ENCODE results near the gene PTPRD. TPM values are rescaled to one million over a fixed set of nuclear protein-coding genes. Genes with fewer than 3 reads are reported as not detected.

PTPRD gene
- total RNA-seq, 1 experiment from 2014 or later: not detected

DNA sequence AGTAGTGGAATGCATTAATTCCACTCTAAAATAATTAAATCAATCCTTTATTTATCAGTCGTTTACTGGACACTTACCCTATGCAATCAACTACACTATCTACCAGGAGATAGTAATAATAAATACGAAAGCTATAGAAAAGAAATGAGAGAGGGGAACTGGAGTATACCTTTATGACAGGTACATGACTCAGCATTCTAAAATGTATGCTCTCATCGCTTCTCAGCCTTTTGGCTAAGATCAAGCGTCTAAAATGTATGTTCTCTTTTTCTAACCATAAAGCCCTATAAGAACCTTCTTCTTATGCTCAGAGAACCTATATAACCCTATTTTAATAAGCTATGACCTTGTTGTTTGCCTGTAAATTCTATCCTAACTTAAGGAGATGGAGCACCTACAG, 2059.4 kb downstream of the PTPRD start:
- in situ Hi-C loops (cut with HindIII; ENCODE audit: low pct_unique_long_range_greater_than_20kb, low sequenced_read_pairs): no loop called here
- no peak for ATAC-seq
- Histone ChIP-seq H3K4me1 (ENCODE audit: control insufficient read depth, insufficient read depth, low read length) (no peaks in the 10 kb centered on the region), H3K27me3 (ENCODE audit: control insufficient read depth, insufficient read depth, low read length) (no peaks in the 10 kb centered on the region), H3K36me3 (ENCODE audit: control insufficient read depth, insufficient read depth, low read length) (no peaks in the 10 kb centered on the region), H3K27ac (ENCODE audit: low read length) (no peak overlapping the region), H3K9me3 (ENCODE audit: control insufficient read depth, insufficient read depth, low read depth, low read length) (no peaks in the 10 kb centered on the region), H3K4me3 (ENCODE audit: low read depth in 2 of 2, low read length in 2 of 2) (no peak overlapping the region)
- ChIA-PET CTCF (no interaction called here), POLR2A (no interaction called here)
- DNase-seq (ENCODE audit: low read depth, low spot score): no peak
- TF ChIP-seq, protein P1, sequence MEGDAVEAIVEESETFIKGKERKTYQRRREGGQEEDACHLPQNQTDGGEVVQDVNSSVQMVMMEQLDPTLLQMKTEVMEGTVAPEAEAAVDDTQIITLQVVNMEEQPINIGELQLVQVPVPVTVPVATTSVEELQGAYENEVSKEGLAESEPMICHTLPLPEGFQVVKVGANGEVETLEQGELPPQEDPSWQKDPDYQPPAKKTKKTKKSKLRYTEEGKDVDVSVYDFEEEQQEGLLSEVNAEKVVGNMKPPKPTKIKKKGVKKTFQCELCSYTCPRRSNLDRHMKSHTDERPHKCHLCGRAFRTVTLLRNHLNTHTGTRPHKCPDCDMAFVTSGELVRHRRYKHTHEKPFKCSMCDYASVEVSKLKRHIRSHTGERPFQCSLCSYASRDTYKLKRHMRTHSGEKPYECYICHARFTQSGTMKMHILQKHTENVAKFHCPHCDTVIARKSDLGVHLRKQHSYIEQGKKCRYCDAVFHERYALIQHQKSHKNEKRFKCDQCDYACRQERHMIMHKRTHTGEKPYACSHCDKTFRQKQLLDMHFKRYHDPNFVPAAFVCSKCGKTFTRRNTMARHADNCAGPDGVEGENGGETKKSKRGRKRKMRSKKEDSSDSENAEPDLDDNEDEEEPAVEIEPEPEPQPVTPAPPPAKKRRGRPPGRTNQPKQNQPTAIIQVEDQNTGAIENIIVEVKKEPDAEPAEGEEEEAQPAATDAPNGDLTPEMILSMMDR (IDR thresholded peaks at IDR 0.05): no peak
- TF ChIP-seq POLR2AphosphoS5 (IDR thresholded peaks at IDR 0.05; ENCODE audit: low read depth, low read length) (no peak), SIN3A (IDR thresholded peaks at IDR 0.05; ENCODE audit: borderline replicate concordance, insufficient read depth, low read depth, low read length) (no peak), TCF7L2 (IDR thresholded peaks at IDR 0.05; ENCODE audit: low read depth, low read length) (no peak)
- TF ChIP-seq, protein P2, sequence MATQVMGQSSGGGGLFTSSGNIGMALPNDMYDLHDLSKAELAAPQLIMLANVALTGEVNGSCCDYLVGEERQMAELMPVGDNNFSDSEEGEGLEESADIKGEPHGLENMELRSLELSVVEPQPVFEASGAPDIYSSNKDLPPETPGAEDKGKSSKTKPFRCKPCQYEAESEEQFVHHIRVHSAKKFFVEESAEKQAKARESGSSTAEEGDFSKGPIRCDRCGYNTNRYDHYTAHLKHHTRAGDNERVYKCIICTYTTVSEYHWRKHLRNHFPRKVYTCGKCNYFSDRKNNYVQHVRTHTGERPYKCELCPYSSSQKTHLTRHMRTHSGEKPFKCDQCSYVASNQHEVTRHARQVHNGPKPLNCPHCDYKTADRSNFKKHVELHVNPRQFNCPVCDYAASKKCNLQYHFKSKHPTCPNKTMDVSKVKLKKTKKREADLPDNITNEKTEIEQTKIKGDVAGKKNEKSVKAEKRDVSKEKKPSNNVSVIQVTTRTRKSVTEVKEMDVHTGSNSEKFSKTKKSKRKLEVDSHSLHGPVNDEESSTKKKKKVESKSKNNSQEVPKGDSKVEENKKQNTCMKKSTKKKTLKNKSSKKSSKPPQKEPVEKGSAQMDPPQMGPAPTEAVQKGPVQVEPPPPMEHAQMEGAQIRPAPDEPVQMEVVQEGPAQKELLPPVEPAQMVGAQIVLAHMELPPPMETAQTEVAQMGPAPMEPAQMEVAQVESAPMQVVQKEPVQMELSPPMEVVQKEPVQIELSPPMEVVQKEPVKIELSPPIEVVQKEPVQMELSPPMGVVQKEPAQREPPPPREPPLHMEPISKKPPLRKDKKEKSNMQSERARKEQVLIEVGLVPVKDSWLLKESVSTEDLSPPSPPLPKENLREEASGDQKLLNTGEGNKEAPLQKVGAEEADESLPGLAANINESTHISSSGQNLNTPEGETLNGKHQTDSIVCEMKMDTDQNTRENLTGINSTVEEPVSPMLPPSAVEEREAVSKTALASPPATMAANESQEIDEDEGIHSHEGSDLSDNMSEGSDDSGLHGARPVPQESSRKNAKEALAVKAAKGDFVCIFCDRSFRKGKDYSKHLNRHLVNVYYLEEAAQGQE (IDR thresholded peaks at IDR 0.05; ENCODE audit: insufficient read depth in 1 of 2, low read depth in 2 of 2, low read length in 1 of 2): no peak
- BruUV-seq (replicated peaks): no TSS peak
- intact Hi-C loops (cut with micrococcal nuclease; ENCODE audit: unreplicated experiment): no loop called here

DNA sequence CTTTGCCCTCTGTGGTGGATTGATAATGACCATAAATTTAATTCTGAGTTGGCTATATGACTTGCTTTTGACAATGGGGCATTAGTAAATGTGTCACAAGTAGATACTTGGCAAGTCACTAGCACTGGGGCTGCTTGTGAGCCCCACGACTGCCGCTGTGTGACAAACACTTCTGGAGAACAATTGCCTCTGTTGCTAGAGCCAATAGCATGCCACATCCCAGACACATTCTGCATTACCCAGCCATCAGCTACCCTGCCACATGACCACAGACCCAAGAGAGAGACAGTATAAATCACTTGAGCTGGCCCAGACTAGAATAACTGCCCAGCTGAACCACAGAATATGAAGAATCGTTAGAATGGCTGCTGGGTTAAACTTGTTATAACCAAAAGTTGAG, 2060.1 kb downstream of the PTPRD start:
- CTCF ChIA-PET: no interaction called here
- no peak overlapping the region for H3K4me3 ChIP-seq (ENCODE audit: low read depth in 2 of 2, low read length in 2 of 2)
- BruUV-seq (replicated peaks): no TSS peak
- in situ Hi-C loops (cut with HindIII; ENCODE audit: low pct_unique_long_range_greater_than_20kb, low sequenced_read_pairs) (no loop called here), intact Hi-C loops (cut with micrococcal nuclease; ENCODE audit: unreplicated experiment) (no loop called here)
- no peaks in the 10 kb centered on the region for H3K27me3 ChIP-seq (ENCODE audit: control insufficient read depth, insufficient read depth, low read length)
- H3K27ac ChIP-seq (ENCODE audit: low read length): no peak overlapping the region
- H3K4me1 ChIP-seq (ENCODE audit: control insufficient read depth, insufficient read depth, low read length): no peaks in the 10 kb centered on the region
- no peaks in the 10 kb centered on the region for H3K36me3 ChIP-seq (ENCODE audit: control insufficient read depth, insufficient read depth, low read length)
- POLR2A ChIA-PET: no interaction called here
- no peaks in the 10 kb centered on the region for H3K9me3 ChIP-seq (ENCODE audit: control insufficient read depth, insufficient read depth, low read depth, low read length)
- DNase-seq (ENCODE audit: low read depth, low spot score): no peak
- TF ChIP-seq, protein P1 (IDR thresholded peaks at IDR 0.05): no peak
- TF ChIP-seq TCF7L2 (IDR thresholded peaks at IDR 0.05; ENCODE audit: low read depth, low read length) (no peak), POLR2AphosphoS5 (IDR thresholded peaks at IDR 0.05; ENCODE audit: low read depth, low read length) (no peak), SIN3A (IDR thresholded peaks at IDR 0.05; ENCODE audit: borderline replicate concordance, insufficient read depth, low read depth, low read length) (no peak)
- TF ChIP-seq, protein P2 (IDR thresholded peaks at IDR 0.05; ENCODE audit: insufficient read depth in 1 of 2, low read depth in 2 of 2, low read length in 1 of 2): no peak
- no peak for ATAC-seq
